ENCODE data around the gene STUM.

The STUM gene

GRCh38 chr1:226627050-226627755 is 78.6 kb downstream of the STUM start:
- Histone ChIP-seq H3K9ac (no peak overlapping the region), H3K4me2 (peak overlapping the region; percentile 19; the same call in 1 of the 2 replicates), H3K4me3 (no peak overlapping the region), H3K36me3 (peaks cover 11% of the 10 kb centered on the region), H3K9me3 (peaks cover 4% of the 10 kb centered on the region), H3K4me1 (peaks cover 37% of the 10 kb centered on the region), H3K27me3 (no peaks in the 10 kb centered on the region), H4K20me1 (no peaks in the 10 kb centered on the region), H3K27ac (no peak overlapping the region)
- no peak for TF ChIP-seq Cebpa-rat (IDR thresholded peaks at IDR 0.05)

GRCh38 chr1:226627924-226628611 is 79.5 kb downstream of the STUM start:
- no peak overlapping the region for H3K9ac ChIP-seq

GRCh38 chr1:226628612-226629155 is 80.1 kb downstream of the STUM start:
- Histone ChIP-seq H3K4me3 (no peak overlapping the region), H3K4me2 (no peak overlapping the region), H3K4me1 (peaks cover 52% of the 10 kb centered on the region), H3K9me3 (no peaks in the 10 kb centered on the region), H3K36me3 (peaks cover 11% of the 10 kb centered on the region), H3K27ac (no peak overlapping the region), H3K27me3 (no peaks in the 10 kb centered on the region), H3K9ac (no peak overlapping the region), H4K20me1 (no peaks in the 10 kb centered on the region)
- TF ChIP-seq Cebpa-rat (IDR thresholded peaks at IDR 0.05): no peak

More at GRCh38 chr1:226627924-226628611, 79.5 kb downstream of the STUM start:
- Histone ChIP-seq H3K4me3 (no peak overlapping the region), H3K36me3 (peaks cover 11% of the 10 kb centered on the region), H3K27ac (no peak overlapping the region), H3K4me2 (peak overlapping the region; percentile 19; the same call in 1 of the 2 replicates), H4K20me1 (no peaks in the 10 kb centered on the region), H3K9me3 (no peaks in the 10 kb centered on the region), H3K27me3 (no peaks in the 10 kb centered on the region), H3K4me1 (peaks cover 46% of the 10 kb centered on the region)
- TF ChIP-seq Cebpa-rat (IDR thresholded peaks at IDR 0.05): no peak

- Histone ChIP-seq H3K4me2 (no peak overlapping the region), H3K4me3 (no peak overlapping the region), H3K27me3 (no peaks in the 10 kb centered on the region), H3K4me1 (peaks cover 59% of the 10 kb centered on the region), H4K20me1 (0 out of 2 replicates have a peak, but pooled peaks cover under 1% of the 10 kb centered on the region), H3K36me3 (peaks cover 11% of the 10 kb centered on the region), H3K9me3 (no peaks in the 10 kb centered on the region), H3K27ac (no peak overlapping the region), H3K9ac (no peak overlapping the region)
- no peak for TF ChIP-seq Cebpa-rat (IDR thresholded peaks at IDR 0.05)
Observed at GRCh38 chr1:226629210-226629895, 80.8 kb downstream of the STUM start.

GRCh38 chr1:226629896-226630550 is 81.5 kb downstream of the STUM start:
- peaks cover 7% of the 10 kb centered on the region; the same call in 1 of the 2 replicates for H4K20me1 ChIP-seq
- no peak overlapping the region for H3K9ac ChIP-seq
- no peaks in the 10 kb centered on the region for H3K9me3 ChIP-seq
- no peaks in the 10 kb centered on the region for H3K27me3 ChIP-seq
- peaks cover 17% of the 10 kb centered on the region for H3K36me3 ChIP-seq
- peaks cover 65% of the 10 kb centered on the region for H3K4me1 ChIP-seq
- no peak overlapping the region for H3K27ac ChIP-seq
- no peak overlapping the region for H3K4me2 ChIP-seq
- no peak overlapping the region for H3K4me3 ChIP-seq
- no peak for TF ChIP-seq Cebpa-rat (IDR thresholded peaks at IDR 0.05)

- 0 out of 2 replicates have a peak overlapping the region, but pooled peaks have one; percentile 66 for H3K27ac ChIP-seq
- no peak overlapping the region for H3K4me3 ChIP-seq
- peaks cover 71% of the 10 kb centered on the region for H3K4me1 ChIP-seq
- no peaks in the 10 kb centered on the region for H3K9me3 ChIP-seq
- peaks cover 18% of the 10 kb centered on the region for H3K36me3 ChIP-seq
- no peak overlapping the region for H3K9ac ChIP-seq
- no peaks in the 10 kb centered on the region for H3K27me3 ChIP-seq
- no peak for TF ChIP-seq Cebpa-rat (IDR thresholded peaks at IDR 0.05)
- peaks cover 11% of the 10 kb centered on the region; the same call in 1 of the 2 replicates for H4K20me1 ChIP-seq
- peak overlapping the region; percentile 81 for H3K4me2 ChIP-seq
Observed at GRCh38 chr1:226630592-226630991, 82.0 kb downstream of the STUM start.

- Histone ChIP-seq H3K4me3 (no peak overlapping the region), H3K9me3 (no peaks in the 10 kb centered on the region), H4K20me1 (peaks cover 17% of the 10 kb centered on the region; the same call in 1 of the 2 replicates), H3K36me3 (peaks cover 25% of the 10 kb centered on the region), H3K4me1 (peaks cover 72% of the 10 kb centered on the region), H3K27ac (peak overlapping the region; percentile 66), H3K4me2 (peak overlapping the region; percentile 81), H3K9ac (peak overlapping the region; percentile 21), H3K27me3 (no peaks in the 10 kb centered on the region)
- TF ChIP-seq Cebpa-rat (IDR thresholded peaks at IDR 0.05): no peak
Observed at GRCh38 chr1:226631229-226632000, 82.9 kb downstream of the STUM start.

GRCh38 chr1:226632169-226632879 is 83.8 kb downstream of the STUM start:
- Histone ChIP-seq H3K9me3 (no peaks in the 10 kb centered on the region), H3K4me2 (peak overlapping the region; percentile 81), H3K4me3 (no peak overlapping the region), H3K9ac (peak overlapping the region; percentile 36; the same call in 1 of the 2 replicates), H3K4me1 (peaks cover 74% of the 10 kb centered on the region), H3K27ac (peak overlapping the region; percentile 37), H3K36me3 (peaks cover 34% of the 10 kb centered on the region), H4K20me1 (peaks cover 17% of the 10 kb centered on the region; the same call in 1 of the 2 replicates), H3K27me3 (no peaks in the 10 kb centered on the region)
- no peak for TF ChIP-seq Cebpa-rat (IDR thresholded peaks at IDR 0.05)

All from BLaER1 (cell line).